Peyer's patch (tissue), 4 donors: ENCODE data around the gene NEU1. TPM values are rescaled to one million over a fixed set of nuclear protein-coding genes. Genes with fewer than 3 reads are reported as not detected.

ENCODE experiments used
- DNase-seq, 3 donors: peaks; one replicate each; pipeline ENCODE4 v3.0.0-alpha.2; 2017 to 2019
- H3K27ac ChIP-seq, 4 donors: fragments of 200-600 bp; sonication (generic); one replicate each; pipeline ENCODE4 v1.5.1; 2016 to 2019
- H3K27me3 ChIP-seq, 2 donors: fragments of 200-600 bp; sonication (generic); one replicate each; pipeline ENCODE4 v1.5.1; 2019
- H3K36me3 ChIP-seq, 3 donors: fragments of 200-600 bp; sonication (generic); one replicate each; pipeline ENCODE4 v1.5.1; 2016 to 2019
- H3K4me1 ChIP-seq, 4 donors: fragments of 200-600 bp; sonication (generic); one replicate each; pipeline ENCODE4 v1.5.1; 2016 to 2019
- H3K4me3 ChIP-seq, 4 donors: fragments of 200-600 bp; sonication (generic); 1 replicate in 3 of 4; 2 replicates in 1 of 4; pipeline ENCODE4 v1.5.1; 2016 to 2019; ENCODE audit warnings: mild to moderate bottlenecking in 1 of 4
- H3K9me3 ChIP-seq, 4 donors: fragments of 200-600 bp; sonication (generic); one replicate each; pipeline ENCODE4 v1.5.1; 2016 to 2019; ENCODE audit warnings: mild to moderate bottlenecking in 1 of 4
- CTCF ChIP-seq, 6 experiments: fragments of 450-650 bp in 4 of 6; fragments of 200-600 bp in 2 of 6; sonication (generic) in 1 of 6; IDR thresholded peaks; one replicate each; pipeline ENCODE4 v1.5.1; 2017 to 2019; ENCODE audit warnings: antibody characterized with exemption in 6 of 6, mild to moderate bottlenecking in 3 of 6, moderate library complexity in 1 of 6
- POLR2A ChIP-seq, 2 donors: fragments of 450-650 bp; IDR thresholded peaks; one replicate each; pipeline ENCODE4 v1.5.1; 2017; ENCODE audit warnings: antibody characterized with exemption in 2 of 2, mild to moderate bottlenecking in 2 of 2, moderate library complexity in 2 of 2
- total RNA-seq, 4 donors: library from RNA; depleted of rRNA; stranded (reverse); fragments of >200 nt; gene quantifications; one replicate each; pipeline ENCODE4 v1.1.0, GENCODE V29; 2016

Gene NEU1
- total RNA-seq, 4 donors from 2014 or later: 11.6 to 100 (median 81.8) TPM

DNA sequence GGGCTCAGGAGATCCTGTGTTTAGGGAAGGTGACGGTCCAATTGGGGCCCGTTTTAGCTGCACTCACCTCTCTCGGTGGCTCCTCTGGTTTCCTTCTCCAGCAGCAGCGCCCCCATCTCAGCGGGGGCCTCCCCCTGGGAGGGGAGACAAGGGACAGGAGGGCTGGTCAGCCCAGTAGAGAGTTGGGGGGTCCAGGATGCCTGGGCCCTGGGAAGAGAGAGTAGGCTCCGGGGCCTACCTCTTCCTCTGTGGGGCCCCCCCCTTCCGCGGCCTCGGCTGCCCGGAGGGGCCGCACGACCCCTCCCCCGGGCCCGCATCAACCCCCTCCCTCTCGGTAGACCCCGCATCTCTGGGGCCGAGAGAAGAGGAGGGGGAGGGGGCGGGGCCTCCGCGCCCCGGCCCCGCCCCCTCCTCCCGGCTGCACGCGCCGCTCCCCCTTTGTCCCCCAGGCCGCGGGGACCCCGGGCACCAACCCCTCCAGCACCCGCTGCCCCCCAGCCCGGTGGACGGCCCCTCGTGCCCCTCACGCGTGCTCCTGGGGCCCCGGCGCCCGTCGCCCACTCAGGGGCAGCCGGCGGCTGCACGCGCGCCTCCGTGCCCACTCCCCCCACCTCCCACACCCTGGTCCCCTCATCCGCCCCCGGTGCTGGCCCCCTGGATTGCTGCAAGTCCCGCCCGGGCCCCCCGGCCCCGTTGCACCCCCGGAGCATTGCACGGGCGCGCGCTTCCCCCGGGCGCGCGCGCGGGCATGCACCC is 34.4 kb upstream of the NEU1 start:
- Histone ChIP-seq H3K27me3 (no peaks in the 10 kb centered on the region), H3K4me3 (peak overlapping the region; percentile 85 to 98 (median 91)), H3K9me3 (no peaks in the 10 kb centered on the region), H3K27ac (peak overlapping the region; percentile 82 to 94 (median 82)), H3K36me3 (peaks cover 0 to 35% (median 0%) of the 10 kb centered on the region in 3 donors), H3K4me1 (peaks cover 0 to 30% (median 10%) of the 10 kb centered on the region in 4 donors)
- no peak for DNase-seq
- TF ChIP-seq CTCF (IDR thresholded peaks at IDR 0.05) (no peak), POLR2A (IDR thresholded peaks at IDR 0.05) (no peak)

- H3K4me3 ChIP-seq: peak overlapping the region; percentile 85 to 98 (median 91)
- DNase-seq: no peak
- H3K9me3 ChIP-seq: no peaks in the 10 kb centered on the region
- H3K4me1 ChIP-seq: peaks cover 0 to 30% (median 10%) of the 10 kb centered on the region in 4 donors
- TF ChIP-seq CTCF (IDR thresholded peaks at IDR 0.05) (no peak), POLR2A (IDR thresholded peaks at IDR 0.05) (no peak)
- peaks cover 0 to 40% (median 0%) of the 10 kb centered on the region in 3 donors for H3K36me3 ChIP-seq
- H3K27me3 ChIP-seq: no peaks in the 10 kb centered on the region
- H3K27ac ChIP-seq: peak overlapping the region; percentile 82 to 94 (median 82)
These were observed 33.9 kb upstream of the NEU1 start for GRCh38 chr6:31896493-31896855.

DNA sequence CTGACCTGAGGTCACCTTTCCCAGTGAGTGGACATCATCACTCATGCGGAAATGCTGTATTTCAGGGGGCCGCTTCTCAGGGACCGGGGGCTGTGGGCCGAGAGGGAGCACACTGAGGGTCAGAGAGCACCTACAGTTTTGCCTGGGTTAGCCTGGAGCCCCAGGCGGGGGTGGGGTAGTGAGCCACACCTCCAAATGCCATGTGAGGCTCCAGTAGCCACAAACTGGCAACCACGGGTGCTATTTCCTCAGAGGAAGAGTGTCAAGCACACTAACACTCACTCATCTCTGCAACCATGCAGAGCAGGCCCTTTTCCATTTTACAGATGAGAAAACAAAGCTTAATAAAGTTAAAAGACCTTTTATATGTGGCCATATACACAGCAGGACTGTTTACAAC is 30.2 kb upstream of the NEU1 start:
- Histone ChIP-seq H3K27me3 (no peaks in the 10 kb centered on the region), H3K9me3 (no peaks in the 10 kb centered on the region), H3K36me3 (peaks cover 0 to 70% (median 0%) of the 10 kb centered on the region in 3 donors), H3K4me1 (peaks cover 0 to 8% (median 3%) of the 10 kb centered on the region in 4 donors), H3K27ac (no peak overlapping the region), H3K4me3 (no peak overlapping the region)
- TF ChIP-seq POLR2A (IDR thresholded peaks at IDR 0.05) (no peak), CTCF (IDR thresholded peaks at IDR 0.05) (no peak)
- no peak for DNase-seq

DNA sequence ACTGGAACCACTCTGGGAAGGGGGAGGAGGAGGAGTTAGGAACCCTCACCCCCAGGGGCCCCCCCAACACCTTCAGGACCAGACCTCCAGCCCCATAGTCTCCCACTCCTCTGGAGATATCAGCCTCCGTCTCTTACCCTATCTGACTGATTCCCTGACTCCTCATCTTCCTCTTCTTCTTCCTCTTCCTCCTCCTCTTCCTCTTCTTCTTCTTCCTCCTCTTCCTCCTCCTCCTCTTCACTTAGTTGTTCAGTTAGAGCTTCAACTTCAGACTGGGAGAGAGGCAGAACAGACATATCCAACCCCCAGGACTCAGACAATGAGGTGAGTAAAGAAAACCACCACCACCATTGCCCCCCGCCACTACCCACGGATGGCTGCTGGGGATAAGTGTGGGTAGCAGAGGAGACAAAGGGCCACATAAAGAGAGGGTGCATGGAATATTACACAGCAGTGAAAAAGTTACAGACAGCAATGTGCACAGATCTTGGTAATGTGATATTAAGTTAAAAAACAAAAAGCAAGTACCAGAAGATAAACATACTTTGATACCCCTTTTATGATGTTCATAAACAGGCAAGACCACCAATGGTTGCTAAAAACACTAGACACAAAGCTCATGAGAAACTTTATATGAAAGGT is 26.8 kb upstream of the NEU1 start:
- H3K4me3 ChIP-seq: no peak overlapping the region
- no peak overlapping the region for H3K27ac ChIP-seq
- peaks cover 0 to 90% (median 0%) of the 10 kb centered on the region in 3 donors for H3K36me3 ChIP-seq
- TF ChIP-seq POLR2A (IDR thresholded peaks at IDR 0.05) (no peak), CTCF (IDR thresholded peaks at IDR 0.05) (no peak)
- no peaks in the 10 kb centered on the region for H3K4me1 ChIP-seq
- H3K27me3 ChIP-seq: no peaks in the 10 kb centered on the region
- DNase-seq: no peak
- no peaks in the 10 kb centered on the region for H3K9me3 ChIP-seq

DNA sequence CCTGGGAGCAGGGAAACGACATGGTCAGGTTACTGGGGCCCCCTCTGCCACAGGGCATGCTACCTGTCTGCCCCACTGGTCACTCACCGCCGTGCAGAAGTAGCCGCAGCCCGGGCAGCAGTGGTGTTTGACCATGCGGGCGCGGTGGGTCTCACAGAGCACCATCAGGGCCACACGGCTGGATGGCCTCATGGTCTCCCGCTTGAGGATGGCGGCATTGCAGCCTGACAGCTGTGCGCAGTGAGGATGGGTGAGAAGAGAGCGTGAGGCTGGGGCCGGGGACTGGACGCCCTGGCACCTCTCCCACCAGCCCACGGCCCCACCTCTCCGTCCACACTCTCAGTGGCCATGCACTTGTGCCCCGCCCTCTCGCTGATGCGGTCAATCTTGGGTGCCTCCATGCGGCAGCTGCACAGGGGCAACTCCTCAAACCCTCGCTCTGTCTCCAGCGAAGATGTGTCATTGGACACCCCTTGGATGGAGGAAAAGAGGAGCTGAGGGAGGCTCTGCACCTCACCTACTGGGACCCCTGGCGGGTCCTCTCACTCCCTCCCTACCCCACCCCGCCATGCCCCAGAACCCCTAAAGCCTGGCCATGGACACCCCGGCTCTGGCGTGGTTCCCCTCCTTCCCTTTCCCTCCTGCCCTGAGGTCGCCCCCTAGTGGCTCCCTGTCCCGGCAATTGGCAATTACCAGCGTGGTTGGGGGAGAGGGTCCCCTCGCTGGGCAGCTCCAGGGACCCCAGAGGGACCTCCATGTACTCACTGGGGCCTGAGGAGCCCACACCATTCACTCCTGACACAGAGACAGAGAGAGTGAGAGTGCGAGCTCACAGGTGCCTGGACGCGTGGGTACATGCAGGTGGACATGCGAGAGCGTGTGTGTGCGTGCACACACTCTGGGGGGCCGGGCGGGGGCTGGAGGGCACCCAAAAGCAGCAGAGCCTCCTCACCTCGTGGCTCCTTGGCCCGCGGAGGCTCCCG is 25.9 kb upstream of the NEU1 start:
- H3K27me3 ChIP-seq: no peaks in the 10 kb centered on the region
- H3K36me3 ChIP-seq: peaks cover 0 to 92% (median 0%) of the 10 kb centered on the region in 3 donors
- H3K9me3 ChIP-seq: no peaks in the 10 kb centered on the region
- H3K4me3 ChIP-seq: no peak overlapping the region
- no peak for TF ChIP-seq POLR2A (IDR thresholded peaks at IDR 0.05)
- TF ChIP-seq CTCF (IDR thresholded peaks at IDR 0.05): peak in 4 of 6 experiments; percentile 52 to 75 (median 64)
- H3K27ac ChIP-seq: no peak overlapping the region
- peak in 2 of 3 donors; percentile 65 to 72 for DNase-seq
- no peaks in the 10 kb centered on the region for H3K4me1 ChIP-seq
